H1 (cell line): Measurements from ENCODE around the gene TRABD2B. TPM values are rescaled to one million over a fixed set of nuclear protein-coding genes. Genes with fewer than 3 reads are reported as not detected.

Experiments
- CTCF ChIA-PET: fragments of 300-600 bp; sonication (Branson Sonifier 250); formaldehyde crosslinking; loops from one replicate; lab custom pipeline; 2021; ENCODE audit not compliant: partially characterized antibody; lab: Charles Lee
- POLR2A ChIA-PET: fragments of 300-600 bp; sonication (Branson Sonifier 250); formaldehyde crosslinking; loops from one replicate; lab custom pipeline; 2021; ENCODE audit warnings: inconsistent platforms; ENCODE audit not compliant: partially characterized antibody; lab: Charles Lee
- DNase-seq, 2 experiments: peaks; one replicate each; pipeline versions ENCODE4 v3.0.0 to v3.0.0-alpha.2; 2010 to 2022; ENCODE audit warnings: low spot score in 2 of 2, low read depth in 1 of 2, mixed read lengths in 1 of 2
- FAIRE-seq: peaks from 2 replicates; lab custom pipeline; 2011; peaks lifted over from hg19 to GRCh38; lab: Jason Lieb, UNC
- H2AFZ ChIP-seq: 2 replicates; pipeline ENCODE4 v1.8.1; 2012; ENCODE audit warnings: low read length, inconsistent platforms
- H2AK5ac ChIP-seq: 2 replicates; pipeline ENCODE4 v1.6.1; 2013; ENCODE audit warnings: low read depth, low read length
- H2BK120ac ChIP-seq: replicated peaks from 2 replicates; pipeline ENCODE3; 2013; ENCODE audit warnings: low read depth, low read length, inconsistent platforms
- H2BK12ac ChIP-seq: 2 replicates; pipeline ENCODE4 v1.6.1; 2013; ENCODE audit warnings: low read depth, low read length
- H2BK15ac ChIP-seq: 2 replicates; pipeline ENCODE4 v1.6.1; 2013; ENCODE audit warnings: low read length
- H2BK20ac ChIP-seq: 2 replicates; pipeline ENCODE4 v1.6.1; 2013; ENCODE audit warnings: low read length
- H2BK5ac ChIP-seq: 2 replicates; pipeline ENCODE4 v1.6.1; 2013; ENCODE audit warnings: low read depth, low read length
- H3K14ac ChIP-seq: 2 replicates; pipeline ENCODE4 v1.6.1; 2013; ENCODE audit warnings: inconsistent platforms; ENCODE audit not compliant: insufficient read length
- H3K18ac ChIP-seq: 2 replicates; pipeline ENCODE4 v1.6.1; 2013; ENCODE audit warnings: low read length; ENCODE audit errors: extremely low read depth
- H3K23ac ChIP-seq: 2 replicates; pipeline ENCODE4 v1.6.1; 2013; ENCODE audit warnings: inconsistent platforms; ENCODE audit not compliant: insufficient read length
- H3K23me2 ChIP-seq: 2 replicates; pipeline ENCODE4 v1.6.1; 2013; ENCODE audit warnings: low read depth, low read length
- H3K27ac ChIP-seq: 2 replicates; pipeline ENCODE4 v1.6.1; 2011; ENCODE audit warnings: low read depth, low read length, inconsistent platforms
- H3K27me3 ChIP-seq, 4 experiments: replicated peaks in 1 of 4; 1 replicate in 1 of 4; 2 replicates in 3 of 4; pipeline versions ENCODE4 v1.6.1 to v1.8.1; 2011 to 2013; ENCODE audit warnings: low read length in 3 of 4, mild to moderate bottlenecking in 3 of 4, inconsistent platforms in 2 of 4, mixed read lengths in 2 of 4, moderate library complexity in 1 of 4; ENCODE audit not compliant: control insufficient read depth in 3 of 4, insufficient read depth in 3 of 4; ENCODE audit errors: extremely low read depth in 1 of 4
- H3K36me3 ChIP-seq, 4 experiments: 2 replicates each; pipeline versions ENCODE4 v1.6.1 to v1.8.1; 2011 to 2013; ENCODE audit warnings: mild to moderate bottlenecking in 4 of 4, low read length in 3 of 4, moderate library complexity in 2 of 4, control low read depth in 1 of 4, inconsistent platforms in 1 of 4; ENCODE audit not compliant: insufficient read depth in 4 of 4, control insufficient read depth in 2 of 4
- H3K4ac ChIP-seq: replicated peaks from 2 replicates; pipeline ENCODE3; 2013; ENCODE audit warnings: low read length, low read depth, mixed read lengths, inconsistent platforms; ENCODE audit not compliant: insufficient read length
- H3K4me1 ChIP-seq, 4 experiments: replicated peaks in 1 of 4; 1 replicate in 1 of 4; 2 replicates in 3 of 4; pipeline versions ENCODE4 v1.6.1 to v1.8.1; 2011 to 2013; ENCODE audit warnings: low read length in 3 of 4, inconsistent platforms in 2 of 4, mixed read lengths in 1 of 4; ENCODE audit not compliant: insufficient read depth in 4 of 4, control insufficient read depth in 3 of 4
- H3K4me2 ChIP-seq, 2 experiments: 2 replicates each; pipeline versions ENCODE4 v1.6.1 to v1.8.1; 2011 to 2013; ENCODE audit warnings: low read depth in 2 of 2, low read length in 2 of 2, control low read depth in 1 of 2, inconsistent platforms in 1 of 2, mild to moderate bottlenecking in 1 of 2; ENCODE audit not compliant: insufficient read depth in 1 of 2
- H3K4me3 ChIP-seq, 4 experiments: fragments of 200-600, 300-600 bp in 1 of 4; sonication (generic), shearing (Covaris generic), sonication (Bioruptor Twin) in 1 of 4; 2 replicates each; pipeline versions ENCODE4 v1.5.1 to v1.8.1; 2011 to 2016; ENCODE audit warnings: low read length in 4 of 4, low read depth in 3 of 4, control low read depth in 2 of 4, inconsistent platforms in 2 of 4, mild to moderate bottlenecking in 2 of 4, mixed read lengths in 1 of 4, moderate library complexity in 1 of 4; ENCODE audit not compliant: insufficient read depth in 2 of 4; ENCODE audit errors: extremely low read depth in 1 of 4
- H3K56ac ChIP-seq: replicated peaks from 2 replicates; pipeline ENCODE3; 2013; ENCODE audit warnings: low read depth, mild to moderate bottlenecking, mixed read lengths, low read length, inconsistent platforms; ENCODE audit not compliant: insufficient read length
- H3K79me1 ChIP-seq: 2 replicates; pipeline ENCODE4 v1.6.1; 2013; ENCODE audit warnings: low read depth, low read length, control low read depth
- H3K79me2 ChIP-seq, 2 experiments: 2 replicates each; pipeline versions ENCODE4 v1.6.1 to v1.8.1; 2012 to 2013; ENCODE audit warnings: low read length in 2 of 2, mild to moderate bottlenecking in 2 of 2, inconsistent platforms in 1 of 2; ENCODE audit not compliant: insufficient read depth in 2 of 2, control insufficient read depth in 1 of 2
- H3K9ac ChIP-seq, 4 experiments: replicated peaks in 1 of 4; 1 replicate in 1 of 4; 2 replicates in 3 of 4; pipeline versions ENCODE4 v1.6.1 to v1.8.1; 2011 to 2013; ENCODE audit warnings: low read depth in 3 of 4, low read length in 3 of 4, control low read depth in 2 of 4, mild to moderate bottlenecking in 2 of 4, moderate library complexity in 2 of 4, inconsistent platforms in 1 of 4; ENCODE audit errors: extremely low read depth in 1 of 4
- H3K9me3 ChIP-seq, 2 experiments: 2 replicates each; pipeline versions ENCODE4 v1.6.1 to v1.8.1; 2012 to 2013; ENCODE audit warnings: mild to moderate bottlenecking in 2 of 2, moderate library complexity in 2 of 2, control low read depth in 1 of 2, inconsistent platforms in 1 of 2, low read depth in 1 of 2, low read length in 1 of 2, mixed read lengths in 1 of 2; ENCODE audit not compliant: insufficient read depth in 2 of 2
- H4K20me1 ChIP-seq, 2 experiments: replicated peaks in 1 of 2; 2 replicates each; pipeline versions ENCODE3 to v1.8.1; 2011 to 2013; ENCODE audit warnings: inconsistent platforms in 2 of 2, low read length in 2 of 2, mild to moderate bottlenecking in 1 of 2; ENCODE audit not compliant: insufficient read depth in 2 of 2, control insufficient read depth in 1 of 2
- H4K5ac ChIP-seq: 2 replicates; pipeline ENCODE4 v1.6.1; 2013; ENCODE audit warnings: low read length, low read depth, mixed read lengths, inconsistent platforms; ENCODE audit not compliant: insufficient read length
- H4K8ac ChIP-seq: 2 replicates; pipeline ENCODE4 v1.8.0; 2013; ENCODE audit warnings: mild to moderate bottlenecking, moderate library complexity, low read length, inconsistent platforms; ENCODE audit not compliant: insufficient read depth; ENCODE audit errors: extremely low read depth
- H4K91ac ChIP-seq: replicated peaks from 2 replicates; pipeline ENCODE3; 2013; ENCODE audit warnings: low read length, mixed read lengths, inconsistent platforms; ENCODE audit not compliant: insufficient read length
- GABPA ChIP-seq: IDR thresholded peaks from 2 replicates; pipeline ENCODE4 v1.6.1; 2011; ENCODE audit warnings: mild to moderate bottlenecking, low read length, moderate library complexity, borderline replicate concordance; ENCODE audit not compliant: insufficient read depth
- KDM4A ChIP-seq: IDR thresholded peaks from one replicate; pipeline ENCODE4 v1.7.1; 2012; ENCODE audit warnings: low read depth, mild to moderate bottlenecking, moderate library complexity, low read length, inconsistent platforms; ENCODE audit not compliant: severe bottlenecking
- NANOG ChIP-seq: IDR thresholded peaks from 2 replicates; pipeline ENCODE4 v1.6.1; 2011; ENCODE audit warnings: low read length, low read depth, mild to moderate bottlenecking, inconsistent platforms; ENCODE audit not compliant: insufficient read depth, poor library complexity, severe bottlenecking
- POLR2A ChIP-seq, 2 experiments: IDR thresholded peaks; 1 replicate in 1 of 2; 2 replicates in 1 of 2; pipeline ENCODE4 v1.6.1; 2011; ENCODE audit warnings: low read depth in 2 of 2, low read length in 2 of 2, mild to moderate bottlenecking in 2 of 2; ENCODE audit errors: control extremely low read depth in 1 of 2
- POLR2AphosphoS5 ChIP-seq: IDR thresholded peaks from 2 replicates; pipeline ENCODE4 v1.6.1; 2011; ENCODE audit warnings: low read depth, low read length
- RAD21 ChIP-seq, 2 experiments: IDR thresholded peaks in 1 of 2; conservative IDR thresholded peaks in 1 of 2; 2 replicates each; pipeline ENCODE4 v1.6.1; 2011; ENCODE audit warnings: low read depth in 2 of 2, low read length in 2 of 2, improper control_type of control experiment in 1 of 2, inconsistent platforms in 1 of 2, mild to moderate bottlenecking in 1 of 2, moderate library complexity in 1 of 2
- RBBP5 ChIP-seq: IDR thresholded peaks from 2 replicates; pipeline ENCODE4 v1.7.1; 2012; ENCODE audit warnings: low read depth, mild to moderate bottlenecking, inconsistent platforms, low read length, moderate library complexity, borderline replicate concordance
- RXRA ChIP-seq: IDR thresholded peaks from 2 replicates; pipeline ENCODE4 v1.6.1; 2011; ENCODE audit warnings: low read depth, mild to moderate bottlenecking, low read length, moderate library complexity; ENCODE audit not compliant: insufficient read depth
- SIRT6 ChIP-seq: IDR thresholded peaks from one replicate; pipeline ENCODE4 v1.7.1; 2012; ENCODE audit warnings: low read length, inconsistent platforms
- WGBS, 2 experiments: shearing (Covaris generic) in 1 of 2; methylation state at CpG; one replicate each; pipeline versions ENCODE4 v1.1.6 to v1.1.7; 2013 to 2015; ENCODE audit warnings: low lambda C conversion rate in 2 of 2, mixed read lengths in 2 of 2, inconsistent platforms in 1 of 2, low coverage in 1 of 2, missing lambda C conversion rate in 1 of 2; ENCODE audit not compliant: insufficient replicate concordance in 2 of 2, insufficient coverage in 1 of 2, insufficient read length in 1 of 2; ENCODE audit errors: extremely low coverage in 1 of 2, missing lambda C conversion rate in 1 of 2; 5-methylcytosine and 5-hydroxymethylcytosine counted together
- polyA plus RNA-seq, 7 experiments: library from polyadenylated mRNA; depleted of rRNA in 3 of 7; stranded (reverse) in 5 of 7; unstranded in 2 of 7; fragments of >200 nt in 5 of 7; fragments of 200-250 nt in 2 of 7; gene quantifications; 1 replicate in 5 of 7; 2 replicates in 1 of 7; 4 replicates in 1 of 7; pipeline versions ENCODE4 v1.2.1 to v1.2.3, GENCODE V29; 2011 to 2013; ENCODE audit warnings: missing spikeins in 2 of 7, mixed read lengths in 2 of 7
- total RNA-seq: library from RNA; stranded (reverse); fragmentation: NEBNext Ultra II Directional; extraction: Animal tissue kit (Norgen Biotek cat#: 25700); gene quantifications from 2 replicates; pipeline ENCODE4 v1.2.1, GENCODE V29; 2021
- TF ChIP-seq, protein P1 (sequence below): IDR thresholded peaks from 2 replicates; pipeline ENCODE4 v1.6.1; 2012; ENCODE audit warnings: low read length, inconsistent platforms
- TF ChIP-seq, protein P2 (sequence below): IDR thresholded peaks from 2 replicates; pipeline ENCODE4 v1.6.1; 2012; ENCODE audit warnings: inconsistent platforms

The TRABD2B gene
- total and polyA plus RNA-seq, 2 of the 8 experiments (the other 6 are each of a cell fraction or from before 2014, with no cell fraction given): 0.95 to 3.4 TPM

DNA sequence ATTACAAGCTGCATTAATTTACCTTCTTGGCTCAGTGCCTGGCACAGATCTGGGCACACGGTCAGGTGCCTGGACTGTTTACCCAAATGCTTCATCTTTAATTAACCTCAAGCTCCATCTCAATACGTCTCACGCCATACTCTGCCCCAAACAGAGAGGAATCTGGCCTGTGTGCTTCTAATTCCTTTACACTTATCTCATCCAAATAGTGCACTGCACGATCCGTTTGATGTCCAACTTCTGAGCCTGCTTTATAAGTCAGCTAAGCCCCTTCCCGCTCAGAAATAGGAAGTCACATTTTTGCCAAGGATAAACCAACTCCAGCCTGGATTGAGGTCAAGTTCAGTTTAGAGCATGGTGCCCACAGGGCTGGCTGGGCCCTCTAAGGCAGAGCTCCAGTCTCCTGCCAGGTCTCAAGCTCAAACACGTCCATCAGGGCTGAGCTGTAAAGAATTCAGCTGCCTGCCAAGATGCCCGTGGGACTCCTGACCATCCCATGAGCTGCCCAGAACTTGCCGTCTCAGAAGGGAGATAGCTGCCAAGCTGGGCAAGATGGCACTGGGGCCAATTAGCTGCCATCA, 233.5 kb downstream of the TRABD2B start:
- H3K23ac ChIP-seq: no peak overlapping the region
- no peak overlapping the region for H3K4ac ChIP-seq
- H2BK5ac ChIP-seq: no peak overlapping the region
- H2BK15ac ChIP-seq: no peak overlapping the region
- POLR2A ChIA-PET: no interaction called here
- H3K79me2 ChIP-seq: no peaks in the 10 kb centered on the region
- H3K27me3 ChIP-seq: no peaks in the 10 kb centered on the region; a peak in 1 of 7 replicates
- FAIRE-seq (no peak), DNase-seq (no peak)
- no peak overlapping the region for H2AK5ac ChIP-seq
- no peaks in the 10 kb centered on the region for H3K4me1 ChIP-seq
- no peak overlapping the region for H2BK20ac ChIP-seq
- H4K20me1 ChIP-seq: no peaks in the 10 kb centered on the region
- H3K23me2 ChIP-seq: no peaks in the 10 kb centered on the region
- no peak overlapping the region for H4K91ac ChIP-seq
- no peaks in the 10 kb centered on the region for H3K36me3 ChIP-seq
- WGBS, 2 experiments: 81% methylated on average over 9 of the region's 9 CpGs; no CpG with 5 or more reads in 1 of the 2 experiments
- no peak overlapping the region for H2AFZ ChIP-seq
- H3K18ac ChIP-seq: no peak overlapping the region
- H4K8ac ChIP-seq: no peak overlapping the region
- H4K5ac ChIP-seq: no peak overlapping the region
- H3K9me3 ChIP-seq: no peaks in the 10 kb centered on the region
- CTCF ChIA-PET: interaction anchor here (1.2 to 6.9 kb wide), 4 partner anchors 9 to 26 kb away, joined by 4 to 68 read pairs (median 6); no protein-coding TSS in a partner anchor
- H2BK120ac ChIP-seq: no peak overlapping the region
- no peak overlapping the region for H2BK12ac ChIP-seq
- no peak overlapping the region for H3K4me2 ChIP-seq
- H3K9ac ChIP-seq: no peak overlapping the region
- no peak overlapping the region for H3K14ac ChIP-seq
- no peak overlapping the region for H3K4me3 ChIP-seq
- no peak overlapping the region for H3K56ac ChIP-seq
- no peak overlapping the region for H3K27ac ChIP-seq
- no peaks in the 10 kb centered on the region for H3K79me1 ChIP-seq
- TF ChIP-seq POLR2AphosphoS5: no peak
- no peak for TF ChIP-seq RXRA
- no peak for TF ChIP-seq GABPA
- TF ChIP-seq SIRT6: no peak
- no peak for TF ChIP-seq POLR2A (IDR thresholded peaks at IDR 0.05; ENCODE audit: control extremely low read depth in 1 of 2, low read depth in 2 of 2, low read length in 2 of 2)
- TF ChIP-seq, protein P1, sequence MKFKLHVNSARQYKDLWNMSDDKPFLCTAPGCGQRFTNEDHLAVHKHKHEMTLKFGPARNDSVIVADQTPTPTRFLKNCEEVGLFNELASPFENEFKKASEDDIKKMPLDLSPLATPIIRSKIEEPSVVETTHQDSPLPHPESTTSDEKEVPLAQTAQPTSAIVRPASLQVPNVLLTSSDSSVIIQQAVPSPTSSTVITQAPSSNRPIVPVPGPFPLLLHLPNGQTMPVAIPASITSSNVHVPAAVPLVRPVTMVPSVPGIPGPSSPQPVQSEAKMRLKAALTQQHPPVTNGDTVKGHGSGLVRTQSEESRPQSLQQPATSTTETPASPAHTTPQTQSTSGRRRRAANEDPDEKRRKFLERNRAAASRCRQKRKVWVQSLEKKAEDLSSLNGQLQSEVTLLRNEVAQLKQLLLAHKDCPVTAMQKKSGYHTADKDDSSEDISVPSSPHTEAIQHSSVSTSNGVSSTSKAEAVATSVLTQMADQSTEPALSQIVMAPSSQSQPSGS: no peak
- TF ChIP-seq RAD21 (IDR thresholded peaks at IDR 0.05 in 1 of 2, conservative IDR thresholded peaks at IDR 0.05 in 1 of 2; ENCODE audit: low read depth in 2 of 2, low read length in 2 of 2): no peak
- no peak for TF ChIP-seq KDM4A
- TF ChIP-seq RBBP5: no peak
- TF ChIP-seq, protein P2, sequence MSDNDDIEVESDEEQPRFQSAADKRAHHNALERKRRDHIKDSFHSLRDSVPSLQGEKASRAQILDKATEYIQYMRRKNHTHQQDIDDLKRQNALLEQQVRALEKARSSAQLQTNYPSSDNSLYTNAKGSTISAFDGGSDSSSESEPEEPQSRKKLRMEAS: no peak
- TF ChIP-seq NANOG: no peak
